NT2/D1 (cell line): Measurements from ENCODE around the gene MAGI1.

Experiments used
- SUZ12 ChIP-seq: IDR thresholded peaks from 2 replicates; pipeline ENCODE4 v1.6.1; 2011; ENCODE audit not compliant: insufficient read length, insufficient read depth; ENCODE audit errors: extremely low read depth
- YY1 ChIP-seq: IDR thresholded peaks from 2 replicates; pipeline ENCODE4 v1.6.1; 2011; ENCODE audit not compliant: insufficient read length, insufficient read depth
- ZNF274 ChIP-seq: IDR thresholded peaks from 2 replicates; pipeline ENCODE4 v1.6.1; 2011; ENCODE audit warnings: mild to moderate bottlenecking, low read depth, low read length

DNA sequence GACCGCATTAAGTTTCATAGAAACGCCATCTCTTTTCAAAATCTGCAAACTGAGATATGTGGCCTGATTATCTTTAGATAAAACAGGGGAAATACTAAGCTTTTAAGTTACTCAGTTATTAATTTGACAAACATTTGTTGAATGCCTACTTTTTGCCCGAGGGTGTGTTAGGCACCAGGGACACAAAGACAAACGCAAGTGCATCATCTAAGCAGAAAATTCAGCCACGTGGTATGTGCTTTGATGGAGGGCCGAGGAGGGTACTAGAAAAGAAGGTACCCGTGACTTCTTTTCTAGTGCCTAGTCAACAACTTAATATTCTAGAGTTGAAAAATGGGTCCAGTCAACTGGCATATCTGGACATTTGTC, 594.3 kb downstream of the MAGI1 start:
- no peak for TF ChIP-seq YY1
- TF ChIP-seq ZNF274, result no peak
- no peak for TF ChIP-seq SUZ12
